GM18508 (cell line): ENCODE results near the gene SLC30A1.
"Not testable (repeated sequence)": the region's sequence is repeated elsewhere in the genome, so short reads cannot be mapped to it uniquely, and the experiment has no call there.

Source experiments
- ATAC-seq: cut with Tn5 transposase; IDR thresholded peaks from one replicate; pipeline ENCODE4 v1.9.1; 2021; ENCODE audit warnings: moderate number of reproducible peaks; ENCODE audit not compliant: insufficient read depth, unreplicated experiment

SLC30A1 gene

DNA sequence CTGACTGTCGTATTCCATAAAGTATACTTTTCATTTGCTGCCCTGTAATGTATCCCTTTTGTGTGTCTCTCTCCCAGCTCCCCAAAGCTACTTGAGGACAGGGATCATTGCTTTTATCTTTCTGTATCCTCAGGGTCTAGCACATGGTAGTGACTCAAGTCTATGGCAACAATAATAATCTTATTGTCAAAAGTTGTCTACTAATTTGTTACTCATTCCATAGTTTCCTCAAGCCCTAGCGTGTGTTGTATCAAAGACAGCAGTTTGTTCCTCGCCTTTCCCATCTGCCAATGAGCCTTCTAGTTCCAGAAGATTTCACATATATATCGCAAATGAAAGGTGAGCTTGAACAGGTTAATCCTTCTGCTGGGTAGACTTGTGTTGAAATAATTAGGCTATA is 9.8 kb upstream of the SLC30A1 start:
- ATAC-seq: no peak

DNA sequence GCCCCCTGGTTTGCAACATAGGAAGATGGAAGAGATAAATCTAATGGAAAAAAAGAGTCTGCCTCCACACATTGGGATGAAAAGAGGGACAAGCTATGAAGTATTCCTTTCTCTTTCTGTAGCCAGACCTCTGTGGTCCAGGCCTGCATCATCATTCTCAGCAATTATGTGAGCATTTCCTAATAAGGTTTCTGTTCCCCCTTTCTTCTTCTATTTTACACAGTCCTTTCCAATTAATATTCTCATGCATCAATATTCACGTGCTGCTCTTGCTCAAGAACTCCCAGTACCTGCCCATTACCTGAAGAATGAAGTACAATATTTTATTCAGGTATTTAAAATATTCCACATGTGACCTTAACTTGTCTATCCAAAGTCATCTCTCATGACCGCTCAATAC is 8.2 kb upstream of the SLC30A1 start:
- no peak for ATAC-seq

DNA sequence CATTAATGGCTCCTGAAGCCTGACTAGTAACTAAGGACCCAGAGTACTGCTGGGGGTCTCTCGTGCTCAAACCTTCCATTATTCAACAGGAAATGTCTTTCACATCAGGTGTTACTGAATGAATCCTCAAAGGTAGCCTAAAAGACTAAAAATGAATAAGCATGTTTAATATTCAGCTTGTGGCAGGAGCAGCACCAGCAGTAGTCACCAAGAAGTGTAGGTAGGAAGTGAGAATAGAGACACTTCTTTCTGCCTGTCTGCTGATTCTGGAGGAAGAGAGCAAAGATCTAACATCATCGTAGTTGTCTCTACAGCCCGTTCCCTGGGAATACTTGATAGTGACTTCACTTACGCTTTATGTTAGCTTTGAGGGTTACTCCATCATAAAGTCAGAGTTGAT is 7.6 kb upstream of the SLC30A1 start:
- ATAC-seq: no peak

GRCh38 chr1:211583011-211583992 is 4.3 kb upstream of the SLC30A1 start:
- no peak for ATAC-seq

DNA sequence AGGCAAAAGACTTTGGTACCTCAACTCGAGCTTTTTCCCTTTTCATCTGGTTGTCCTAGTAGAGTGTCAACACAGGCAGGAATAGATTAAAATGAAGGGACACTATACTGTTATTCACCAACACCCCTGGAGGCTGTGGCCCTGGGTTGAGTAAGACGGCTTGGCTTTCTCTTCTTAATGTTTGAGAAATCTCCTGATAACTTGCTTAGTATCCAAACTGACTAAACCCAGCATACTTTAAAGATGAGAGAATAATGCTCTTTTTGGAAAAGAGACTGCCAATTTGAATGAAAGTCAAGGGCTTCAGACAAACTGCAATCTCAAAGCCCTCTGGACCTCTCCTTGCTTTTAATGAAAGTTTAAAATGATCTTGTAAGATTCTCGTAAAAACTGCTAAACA is 2.6 kb upstream of the SLC30A1 start:
- no peak for ATAC-seq

DNA sequence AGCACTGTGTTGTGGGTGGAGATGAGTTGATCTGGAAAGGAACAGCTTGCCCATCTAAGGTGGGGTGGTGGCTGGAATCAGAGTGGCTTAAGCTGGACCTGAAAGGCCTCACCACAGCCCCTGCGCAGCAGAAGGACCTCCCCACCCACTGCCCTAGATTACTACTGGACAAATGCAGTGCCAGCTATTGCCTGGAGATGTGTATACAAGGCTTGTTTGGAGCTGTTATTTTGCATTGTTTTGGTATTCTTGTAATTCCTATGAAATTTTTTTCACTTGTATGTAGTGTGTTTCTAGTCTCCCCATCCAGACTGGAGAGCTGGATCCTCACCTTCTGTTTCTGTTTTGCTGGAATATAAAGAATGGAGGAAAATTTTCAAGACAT is 1.3 kb upstream of the SLC30A1 start:
- no peak for ATAC-seq

GRCh38 chr1:211579440-211580302 is 710 bp upstream of the SLC30A1 start:
- ATAC-seq: peak; percentile 23

- ATAC-seq: no peak
Measured at GRCh38 chr1:211577819-211578639, 932 bp downstream of the SLC30A1 start.

GRCh38 chr1:211577277-211577818 is 1.6 kb downstream of the SLC30A1 start:
- no peak for ATAC-seq

GRCh38 chr1:211576717-211577116 is 2.2 kb downstream of the SLC30A1 start:
- ATAC-seq: no peak

- ATAC-seq: no peak
Measured at GRCh38 chr1:211574705-211575104, 4.3 kb downstream of the SLC30A1 start.

DNA sequence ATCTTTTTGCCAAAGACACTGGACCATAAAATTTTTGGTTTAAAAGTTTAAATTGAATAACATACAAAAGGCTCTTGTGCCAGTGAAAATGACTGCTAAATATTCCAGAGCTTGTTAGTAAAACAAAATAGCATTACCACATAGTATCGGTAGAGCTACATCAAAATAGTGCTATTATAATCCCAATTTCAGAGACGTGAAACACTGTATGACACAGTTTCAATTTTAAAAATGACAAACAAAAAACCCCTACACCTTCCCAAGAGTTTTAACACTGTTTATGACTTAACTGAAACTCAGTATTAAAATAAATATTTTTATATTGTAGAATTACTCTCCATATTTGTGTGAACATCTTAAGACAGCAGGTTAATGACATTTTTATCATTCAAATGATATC is 7.0 kb downstream of the SLC30A1 start:
- ATAC-seq: no peak

- not testable (repeated sequence) for ATAC-seq
Measured at GRCh38 chr1:211570378-211570777, 8.6 kb downstream of the SLC30A1 start.

- peak; percentile 83 for ATAC-seq
Measured at GRCh38 chr1:211566431-211567025, 12.4 kb downstream of the SLC30A1 start.

- no peak for ATAC-seq
Measured at GRCh38 chr1:211564084-211564483, 14.9 kb downstream of the SLC30A1 start.

- no peak for ATAC-seq
Measured at GRCh38 chr1:211559222-211560010, 19.5 kb downstream of the SLC30A1 start.

DNA sequence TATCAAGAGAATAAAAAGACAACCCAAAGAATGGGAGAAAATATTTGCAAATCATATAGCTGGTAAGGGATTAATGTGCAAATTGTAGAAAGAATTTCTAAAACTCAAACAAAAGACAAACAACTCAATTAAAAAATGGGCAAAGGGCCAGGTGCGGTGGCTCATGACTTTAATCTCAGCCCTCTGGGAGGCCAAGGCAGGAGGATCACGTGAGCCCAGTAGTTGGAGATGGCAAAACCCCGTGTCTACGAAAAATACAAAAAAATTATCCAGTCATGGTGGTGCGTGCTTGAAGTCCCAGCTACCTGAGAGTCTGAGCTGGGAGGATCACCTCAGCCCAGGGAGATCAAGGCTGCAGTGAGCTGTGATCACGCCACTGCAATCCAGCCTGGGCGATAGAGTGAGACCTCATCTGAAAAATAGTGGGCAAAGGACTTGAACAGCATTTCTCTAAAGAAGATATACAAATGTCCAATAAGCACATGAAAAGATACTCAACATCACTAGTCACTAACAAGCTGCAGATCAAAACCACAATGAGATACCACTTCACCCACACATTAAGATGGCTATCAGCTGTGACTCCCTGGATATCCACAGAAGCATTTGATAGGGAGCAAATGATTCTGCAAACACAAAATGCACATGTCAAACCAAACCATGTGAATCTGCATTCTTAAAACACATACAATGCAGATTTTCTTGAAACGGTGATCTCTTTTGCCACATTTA is 20.9 kb downstream of the SLC30A1 start:
- ATAC-seq: no peak

DNA sequence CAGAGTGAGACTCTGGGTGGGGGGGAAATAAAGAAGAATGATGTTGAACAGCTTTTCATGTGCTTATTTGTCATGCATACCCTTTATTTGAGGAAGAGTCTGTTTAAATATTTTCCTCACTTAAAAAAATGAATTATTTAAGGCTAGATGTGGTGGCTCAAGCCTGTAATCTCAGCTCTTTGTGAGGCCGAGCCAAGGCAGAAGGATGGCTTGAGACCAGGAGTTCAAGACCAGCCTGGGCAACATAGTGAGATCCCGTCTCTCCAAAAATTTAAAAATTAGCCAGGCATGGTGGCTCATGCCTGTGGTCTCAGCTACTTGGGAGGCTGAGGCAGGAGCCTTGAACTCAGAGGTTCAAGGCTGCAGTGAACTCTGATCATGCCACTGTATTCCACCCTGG is 25.4 kb downstream of the SLC30A1 start:
- ATAC-seq: no peak
